ENCODE measurements around the gene SGO1.

SGO1 gene

DNA sequence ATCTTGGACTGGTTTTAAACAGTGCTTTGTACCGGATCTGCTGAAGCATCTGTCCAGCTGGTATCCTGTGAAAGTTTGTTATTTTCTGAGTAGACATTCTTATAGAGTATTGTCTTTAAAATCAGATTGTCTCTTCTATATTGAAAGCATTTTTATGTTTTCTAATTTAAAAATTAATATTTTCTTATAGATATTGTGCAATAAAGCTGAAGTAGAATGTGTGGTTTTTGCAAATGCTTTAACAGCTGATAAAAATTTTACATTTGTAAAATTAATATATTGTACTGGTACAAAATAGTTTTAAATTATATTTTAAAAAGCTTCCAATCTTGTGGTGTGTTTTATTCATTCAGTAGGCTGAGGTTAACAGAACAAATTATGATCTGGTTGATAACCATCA lies 31.9 kb downstream of the SGO1 start:
- DNase-seq, result no peak

DNA sequence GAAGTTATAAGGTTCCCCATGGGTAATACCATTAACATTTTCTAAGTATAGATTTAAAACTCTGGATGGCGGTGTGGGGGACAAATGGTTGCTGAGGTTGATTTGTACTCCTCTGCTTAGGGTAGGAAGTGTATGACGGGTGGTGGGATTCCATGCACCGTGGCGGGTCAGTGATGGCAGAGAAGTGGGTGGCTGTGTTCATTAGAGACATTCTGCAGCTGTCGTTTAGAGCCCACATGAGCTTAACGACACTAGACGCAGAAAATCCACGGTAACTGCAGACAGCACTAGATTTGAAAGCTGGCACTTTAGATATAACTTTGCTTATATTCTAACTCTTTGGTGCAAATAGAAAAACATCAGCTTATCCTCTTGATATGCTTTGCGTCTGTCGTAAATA lies 37.5 kb downstream of the SGO1 start:
- DNase-seq, result no peak

DNA sequence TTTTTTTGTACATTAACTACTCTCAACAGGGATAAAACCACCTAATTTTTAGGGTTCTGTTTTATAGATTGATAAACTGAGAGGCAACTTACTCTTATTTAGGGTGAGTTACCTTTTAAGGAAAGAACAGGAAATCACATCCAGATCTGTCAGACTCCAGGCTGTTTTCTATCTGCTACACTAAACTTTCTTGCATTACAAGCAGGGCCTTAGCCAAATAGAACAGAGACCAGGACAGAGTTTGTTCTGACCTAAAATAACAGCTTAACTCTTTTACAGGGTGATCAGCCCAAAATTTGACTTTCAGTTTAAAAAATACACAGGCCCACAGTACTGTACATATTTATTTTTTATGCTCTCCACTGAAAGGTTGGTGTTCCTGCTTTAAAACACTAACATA lies 38.6 kb downstream of the SGO1 start:
- no peak for DNase-seq

DNA sequence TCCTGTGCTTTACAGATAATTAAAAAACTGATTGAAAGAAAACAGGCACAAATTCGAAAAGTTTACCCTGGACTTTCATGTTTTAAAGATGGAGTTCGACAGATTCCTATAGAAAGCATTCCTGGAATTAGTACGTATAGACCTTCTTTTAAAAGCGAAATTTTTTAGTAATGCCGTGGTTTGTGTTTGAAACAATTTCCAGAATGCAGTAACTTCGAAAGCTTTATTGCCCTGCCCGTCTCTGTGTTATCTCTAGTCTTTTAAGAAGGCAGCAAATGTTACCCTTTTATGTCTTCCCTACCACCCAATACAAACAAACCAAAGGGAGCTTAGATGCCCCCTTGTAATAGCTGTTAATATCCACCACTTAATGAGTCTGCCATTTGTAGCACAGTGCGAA lies 39.7 kb downstream of the SGO1 start:
- no peak for DNase-seq

DNA sequence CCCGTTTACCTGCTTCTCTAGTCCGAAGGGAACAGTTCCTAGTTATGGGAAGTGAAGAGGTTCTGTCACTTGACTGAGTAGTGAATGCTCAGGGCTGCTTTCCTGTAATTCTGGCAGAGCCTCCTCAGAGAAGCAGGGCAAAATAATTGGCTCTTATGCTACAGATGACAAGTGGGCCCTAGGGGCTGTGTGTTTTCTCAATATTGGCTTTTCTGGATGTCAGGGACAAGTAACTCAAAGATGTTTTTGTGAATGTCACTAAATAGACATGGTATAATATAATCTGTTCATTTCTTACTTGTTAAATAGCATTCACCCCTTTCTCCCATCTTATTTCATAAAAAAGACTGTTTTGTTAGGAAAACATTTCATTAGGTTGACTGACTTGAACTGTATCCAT lies 40.1 kb downstream of the SGO1 start:
- no peak for DNase-seq

DNA sequence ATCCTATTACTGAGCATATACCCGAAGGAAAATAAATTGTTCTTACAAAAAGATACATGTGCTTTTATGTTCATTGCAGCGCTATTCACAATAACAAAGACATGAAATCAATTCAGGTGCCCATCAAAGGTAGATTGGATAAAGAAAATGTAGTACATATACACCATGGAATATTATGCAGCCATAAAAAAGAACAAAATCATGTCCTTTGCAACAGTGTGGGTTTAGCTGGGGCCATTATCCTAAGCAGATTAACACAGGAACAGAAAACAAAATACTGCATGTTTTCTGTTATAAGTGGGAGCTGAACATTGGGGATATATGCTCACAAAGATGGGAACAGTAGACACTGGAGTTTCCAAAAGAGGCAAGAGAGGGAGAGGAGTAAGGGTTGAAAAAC lies 42.5 kb downstream of the SGO1 start:
- DNase-seq, result no peak

DNA sequence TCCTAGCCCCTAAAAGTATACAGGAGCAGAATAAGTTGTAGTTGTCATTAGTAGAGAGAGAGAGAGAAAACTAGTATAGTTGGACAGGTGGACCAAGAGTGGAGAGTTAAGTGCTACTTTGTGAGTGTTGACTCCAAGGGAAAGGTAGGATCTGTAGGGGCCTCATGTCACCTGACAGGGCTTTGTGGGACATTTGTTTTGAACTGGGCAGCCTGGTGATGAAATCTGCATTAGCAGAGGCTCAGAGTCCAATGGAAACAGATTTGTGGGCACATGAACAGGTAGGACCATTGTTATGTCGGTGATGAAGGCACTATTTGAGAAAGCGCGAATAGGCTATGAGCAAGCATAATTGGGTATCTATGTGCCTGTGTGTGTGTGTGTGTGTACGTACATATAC lies 43.5 kb downstream of the SGO1 start:
- no peak for DNase-seq

DNA sequence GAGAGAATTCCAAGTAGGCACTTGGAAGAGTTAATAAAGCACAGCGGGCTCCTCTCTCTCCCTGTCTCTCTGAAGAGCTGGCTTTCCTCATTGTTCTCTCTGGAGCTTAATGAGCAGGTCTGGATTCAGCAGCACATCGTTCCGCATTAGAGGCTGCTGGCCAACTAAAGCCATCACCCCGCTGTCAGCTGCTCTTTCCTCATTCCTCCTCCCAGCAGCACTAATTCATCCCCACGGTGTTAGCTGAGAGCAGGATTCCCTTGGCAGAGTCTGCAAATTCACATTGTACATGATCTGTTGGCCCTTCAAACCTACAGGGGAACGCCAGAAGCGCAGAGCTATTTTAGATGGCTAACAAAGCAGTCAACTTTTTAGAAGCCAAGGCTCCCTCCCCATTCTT lies 44.2 kb downstream of the SGO1 start:
- DNase-seq, result peak; percentile 11

DNA sequence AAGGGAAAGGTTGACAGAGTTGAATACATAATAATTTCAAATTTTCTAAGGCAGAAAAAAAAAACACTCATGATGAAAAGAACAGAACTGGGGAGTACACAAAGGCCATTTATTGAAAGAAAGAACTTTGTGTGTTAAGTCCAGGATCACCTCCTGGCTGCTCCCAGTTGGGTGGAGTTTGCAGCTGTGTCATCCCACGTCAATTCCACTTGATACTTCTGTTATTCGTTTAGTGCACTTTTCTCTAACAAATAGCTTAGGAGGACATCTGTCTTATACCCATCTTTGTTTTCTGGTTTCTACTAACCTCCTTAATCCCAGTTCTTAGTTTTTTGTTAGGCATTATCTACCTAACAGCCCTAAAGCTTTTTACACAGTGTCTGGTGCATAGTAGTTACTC lies 44.7 kb downstream of the SGO1 start:
- no peak for DNase-seq

DNA sequence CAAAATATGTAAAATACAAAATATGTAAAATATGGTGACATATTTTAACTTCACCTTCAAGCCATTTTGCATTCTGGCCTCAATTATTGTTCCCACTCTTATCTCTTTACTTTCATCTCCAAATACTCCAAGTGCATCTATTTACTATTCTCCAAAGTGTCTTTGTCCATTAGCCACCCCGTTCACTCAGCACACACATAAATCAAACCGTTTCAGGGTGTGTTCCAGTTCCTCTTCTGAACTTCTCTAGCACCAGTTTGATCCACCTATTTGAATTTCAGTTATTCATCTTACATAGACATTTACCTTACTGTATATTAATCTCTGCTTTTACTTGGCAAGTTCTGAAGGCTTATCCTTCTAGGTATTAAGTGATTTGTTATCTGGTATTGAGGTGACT lies 45.1 kb downstream of the SGO1 start:
- DNase-seq, result no peak

DNA sequence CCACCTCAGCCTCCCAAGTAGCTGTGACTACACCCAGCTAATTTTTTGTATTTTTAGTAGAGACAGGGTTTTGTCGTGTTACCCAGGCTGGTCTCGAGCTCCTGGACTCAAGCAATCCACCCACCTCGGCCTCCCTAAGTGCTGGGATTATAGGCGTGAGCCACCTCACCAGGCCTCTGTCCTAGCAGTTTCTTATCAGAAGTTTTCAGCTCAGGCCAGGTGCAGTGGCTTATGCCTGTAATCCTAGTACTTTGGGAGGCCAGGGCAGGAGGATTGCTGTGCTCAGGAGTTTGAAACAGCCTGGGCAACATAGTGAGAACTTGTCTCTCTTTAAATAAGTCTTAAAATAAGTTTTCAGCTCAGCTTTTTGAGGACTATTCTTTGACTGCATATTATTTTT lies 48.4 kb downstream of the SGO1 start:
- no peak for DNase-seq

DNA sequence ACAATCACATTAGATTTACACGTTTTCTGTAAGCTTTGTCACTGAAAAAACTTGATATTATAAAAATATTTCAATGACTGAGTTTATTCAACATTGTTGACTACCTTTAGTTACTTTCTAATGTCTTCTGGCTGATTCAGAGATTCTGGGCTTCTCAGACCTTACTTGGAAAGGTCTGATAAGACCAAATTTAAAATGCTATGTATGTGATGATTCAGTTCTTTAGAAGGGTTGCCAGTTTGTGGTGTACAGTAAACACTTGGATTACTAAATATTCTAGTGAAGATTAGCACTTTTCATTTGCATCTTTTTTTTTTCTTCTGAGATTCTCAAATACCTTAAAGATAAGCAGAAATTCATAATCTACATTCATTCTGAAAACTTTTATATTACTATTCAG lies 49.8 kb downstream of the SGO1 start:
- no peak for DNase-seq

DNA sequence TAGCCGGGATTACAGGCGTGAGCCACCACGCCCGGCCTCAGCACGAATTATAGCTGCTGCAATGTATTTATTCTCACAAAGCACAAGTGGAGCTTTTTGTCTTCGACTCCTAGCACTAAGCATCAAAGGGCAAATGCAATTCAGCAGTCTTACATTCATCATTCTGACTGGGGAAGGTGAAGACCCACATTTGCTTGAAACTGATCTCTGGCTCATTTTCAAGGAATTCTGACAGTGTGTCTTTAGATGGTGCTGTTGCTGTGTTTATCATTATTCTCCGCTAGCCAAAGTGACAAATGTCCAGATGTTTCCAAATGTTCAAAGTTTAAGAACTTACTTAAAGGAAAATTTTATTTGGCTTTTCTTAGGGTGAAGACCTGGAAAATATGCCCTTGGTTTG lies 55.9 kb downstream of the SGO1 start:
- no peak for DNase-seq

DNA sequence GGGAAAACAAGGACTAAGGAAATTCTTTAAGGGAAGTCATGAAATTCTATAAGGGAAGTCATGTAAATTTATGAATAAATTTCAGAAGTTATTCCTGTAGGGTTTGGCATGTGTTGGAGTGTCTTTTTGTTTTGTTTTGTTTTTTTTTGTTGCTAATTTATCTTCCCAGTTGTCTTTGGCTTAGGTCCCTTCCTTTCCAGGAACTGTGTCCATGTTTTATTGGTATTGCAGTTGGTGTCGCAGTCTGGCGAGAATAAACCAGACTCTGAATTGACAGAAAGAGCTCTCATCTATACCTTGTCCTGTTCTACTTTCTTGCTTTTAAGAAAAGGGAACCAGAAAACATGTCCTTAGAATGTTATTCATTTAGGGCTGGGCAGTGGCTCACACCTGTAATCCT lies 57.6 kb downstream of the SGO1 start:
- no peak for DNase-seq

DNA sequence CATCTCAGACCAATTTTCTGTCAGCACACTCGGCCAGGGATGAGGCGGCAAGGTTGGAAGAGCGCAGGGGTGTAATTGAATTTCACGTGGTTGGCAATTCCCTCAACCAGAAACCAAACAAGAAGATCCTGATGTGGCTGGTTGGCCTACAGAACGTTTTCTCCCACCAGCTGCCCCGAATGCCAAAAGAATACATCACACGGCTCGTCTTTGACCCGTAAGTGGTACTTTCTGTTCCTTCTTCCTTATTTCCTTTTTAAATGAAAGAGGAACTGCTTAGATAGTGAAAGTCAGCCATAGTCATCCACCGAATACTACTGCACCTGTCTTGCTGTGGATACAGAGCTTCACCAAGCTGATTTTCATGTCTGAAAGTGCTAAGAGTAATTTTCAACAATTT lies 60.1 kb downstream of the SGO1 start:
- DNase-seq, result no peak

DNA sequence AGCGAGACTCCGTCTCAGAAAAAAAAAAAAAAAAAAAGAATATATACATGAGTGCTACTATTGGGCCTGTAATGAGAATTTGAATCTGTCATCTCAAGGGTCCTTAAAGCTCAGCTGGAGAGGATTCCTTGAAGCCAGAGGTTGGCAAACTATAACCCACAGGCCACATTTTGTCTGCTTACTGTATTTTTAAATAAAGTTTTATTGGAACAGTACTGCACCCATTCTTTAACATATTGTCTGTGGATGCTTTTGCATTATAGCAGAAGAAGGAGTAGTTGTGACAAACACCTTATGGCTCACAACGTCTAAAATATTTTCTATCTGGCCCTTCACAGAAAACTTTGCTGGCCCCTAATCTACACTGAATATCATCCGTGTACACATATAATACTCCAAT lies 60.7 kb downstream of the SGO1 start:
- no peak for DNase-seq

DNA sequence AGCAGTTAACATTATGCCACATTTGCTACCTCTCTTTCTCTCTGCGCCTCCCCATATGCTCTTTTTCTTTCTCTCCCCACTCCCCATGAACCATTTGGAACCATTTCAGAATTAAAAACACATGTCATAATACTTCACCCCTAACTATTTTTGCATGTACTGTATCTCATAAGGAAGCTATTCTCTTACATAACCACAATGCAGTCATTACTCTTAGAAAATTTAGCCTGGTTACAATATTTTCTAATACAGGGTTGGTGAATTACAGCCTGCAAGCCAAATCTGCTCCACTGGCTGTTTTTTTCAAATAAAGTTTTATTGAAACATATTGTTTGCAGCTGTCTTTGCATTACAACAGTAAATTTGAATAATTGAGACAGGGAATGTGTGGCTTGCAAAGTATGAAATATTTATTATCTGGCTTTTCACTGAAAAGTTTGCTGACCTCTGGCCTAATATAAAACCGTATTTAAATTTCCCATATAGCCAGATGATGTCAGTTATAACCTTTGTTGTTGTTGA lies 62.8 kb downstream of the SGO1 start:
- peak; percentile 19 for DNase-seq

DNA sequence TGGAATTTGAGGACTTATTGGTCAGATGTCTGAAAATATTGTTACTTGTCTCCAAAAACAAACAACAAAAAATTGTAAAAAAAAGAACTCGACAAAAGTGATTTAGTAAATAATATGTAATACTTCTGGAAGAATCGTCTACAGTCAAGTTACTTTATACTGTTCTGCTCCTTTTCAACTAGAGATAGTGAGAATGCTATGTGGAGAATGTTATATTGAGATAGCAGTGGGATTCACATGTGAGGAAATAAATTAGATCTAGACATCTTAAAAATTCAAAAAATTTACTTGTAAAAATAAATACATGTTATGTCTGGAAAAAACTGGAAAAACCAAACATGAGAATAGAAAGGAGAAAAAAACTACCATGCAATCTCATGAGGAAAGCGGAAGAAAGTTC lies 64.9 kb downstream of the SGO1 start:
- no peak for DNase-seq
